K562 (cell line): ENCODE results near the gene HOXA9. TPM values are rescaled to one million over a fixed set of nuclear protein-coding genes. Genes with fewer than 3 reads are reported as not detected.

ENCODE experiments used
- ATAC-seq: fragments of 200-7000 bp; cut with Tn5 transposase; 3 replicates; pipeline ENCODE4 v1.9.1; 2020; ENCODE audit warnings: moderate library complexity
- BruUV-seq: library from RNA; stranded (reverse); fragments of 400-500 nt; replicated peaks from 2 replicates; lab custom pipeline; 2021; lab: Mats Ljungman, UMichigan
- CTCF ChIA-PET: fragments of 300-600 bp; formaldehyde crosslinking; extraction: SDS; loops from one replicate; lab custom pipeline; 2021; ENCODE audit warnings: low intra/inter-chr PET ratio; lab: Yijun Ruan, JAX
- POLR2A ChIA-PET: fragments of 300-600, 350-650 bp; sonication (Branson Sonifier 250); formaldehyde crosslinking; extraction: SDS; loops from one replicate; lab custom pipeline; 2021; ENCODE audit warnings: antibody characterized with exemption, inconsistent platforms; lab: Yijun Ruan, JAX
- DNase-seq, 4 experiments: peaks; one replicate each; pipeline versions ENCODE4 v3.0.0 to v3.0.0-alpha.2; 2011 to 2018; ENCODE audit warnings: low spot score in 3 of 4, mixed read lengths in 3 of 4; ENCODE audit errors: extremely low read depth in 1 of 4
- FAIRE-seq: peaks from 2 replicates; lab custom pipeline; 2011; peaks lifted over from hg19 to GRCh38; lab: Jason Lieb, UNC
- H2AFZ ChIP-seq: 2 replicates; pipeline ENCODE4 v1.6.0; 2011; ENCODE audit warnings: low read depth, low read length, control low read depth, inconsistent platforms
- H3K27ac ChIP-seq: fragments of 200-600 bp; 3 replicates; pipeline ENCODE4 v1.8.0; 2011; ENCODE audit warnings: low read depth, mild to moderate bottlenecking, control low read depth, inconsistent platforms, low read length, moderate library complexity, mixed read lengths; ENCODE audit errors: extremely low read depth
- H3K27me3 ChIP-seq, 2 experiments: fragments of 300-600 bp in 1 of 2; 2 replicates in 1 of 2; 3 replicates in 1 of 2; pipeline versions ENCODE4 v1.6.0 to v1.8.0; 2011; ENCODE audit warnings: inconsistent platforms in 2 of 2, low read length in 2 of 2, mild to moderate bottlenecking in 1 of 2, mixed read lengths in 1 of 2, moderate library complexity in 1 of 2; ENCODE audit not compliant: control insufficient read depth in 2 of 2, insufficient read depth in 2 of 2
- H3K36me3 ChIP-seq: fragments of 300-600 bp; 3 replicates; pipeline ENCODE4 v1.8.0; 2011; ENCODE audit warnings: mild to moderate bottlenecking, low read length, inconsistent platforms; ENCODE audit not compliant: control insufficient read depth, insufficient read depth
- H3K4me1 ChIP-seq, 2 experiments: fragments of 200-600 bp in 1 of 2; replicated peaks in 1 of 2; 2 replicates in 1 of 2; 3 replicates in 1 of 2; pipeline versions ENCODE4 v1.5.1 to v1.8.0; 2011; ENCODE audit warnings: inconsistent platforms in 2 of 2, low read length in 2 of 2, mild to moderate bottlenecking in 1 of 2, mixed read lengths in 1 of 2, moderate library complexity in 1 of 2; ENCODE audit not compliant: control insufficient read depth in 2 of 2, insufficient read depth in 2 of 2
- H3K4me2 ChIP-seq: 2 replicates; pipeline ENCODE4 v1.6.1; 2011; ENCODE audit warnings: low read length, control low read depth, inconsistent platforms, mixed read lengths; ENCODE audit not compliant: insufficient read depth
- H3K4me3 ChIP-seq: fragments of 200-600 bp; sonication (generic), shearing (Covaris generic); 2 replicates; pipeline ENCODE4 v1.5.1; 2016; ENCODE audit warnings: control low read depth, inconsistent platforms
- H3K79me2 ChIP-seq: fragments of 200-600 bp; 3 replicates; pipeline ENCODE4 v1.8.0; 2011; ENCODE audit warnings: low read length, inconsistent platforms; ENCODE audit not compliant: control insufficient read depth, insufficient read depth
- H3K9ac ChIP-seq, 2 experiments: 2 replicates each; pipeline versions ENCODE4 v1.6.0 to v1.6.1; 2011; ENCODE audit warnings: low read depth in 2 of 2, low read length in 2 of 2, control low read depth in 1 of 2, inconsistent platforms in 1 of 2, mild to moderate bottlenecking in 1 of 2, mixed read lengths in 1 of 2; ENCODE audit not compliant: insufficient read depth in 1 of 2
- H3K9me1 ChIP-seq: one replicate; pipeline ENCODE4 v1.6.0; 2011; ENCODE audit warnings: inconsistent platforms, mild to moderate bottlenecking, low read length, moderate library complexity; ENCODE audit not compliant: control insufficient read depth, insufficient read depth
- H3K9me3 ChIP-seq: replicated peaks from 2 replicates; pipeline ENCODE4 v1.5.1; 2011; ENCODE audit warnings: low read depth, low read length, inconsistent platforms; ENCODE audit not compliant: control insufficient read depth, insufficient read depth
- H4K20me1 ChIP-seq: replicated peaks from 2 replicates; pipeline ENCODE4 v1.6.1; 2011; ENCODE audit warnings: low read length, inconsistent platforms, mixed read lengths; ENCODE audit not compliant: control insufficient read depth, insufficient read depth
- DLX4 ChIP-seq: fragments of 250-450 bp; sonication (Bioruptor Pico); IDR thresholded peaks from 2 replicates; pipeline ENCODE4 v1.6.1; 2021; ENCODE audit warnings: mild to moderate bottlenecking
- MEF2D ChIP-seq: conservative IDR thresholded peaks from 2 replicates; pipeline ENCODE4 v1.6.1; 2016; ENCODE audit warnings: low read depth, missing genetic modification characterization, missing compliant biosample characterization
- NKRF ChIP-seq: fragments of 450-650 bp; IDR thresholded peaks from 2 replicates; pipeline ENCODE4 v1.6.1; 2016; ENCODE audit warnings: borderline replicate concordance
- SAP30 ChIP-seq: fragments of 200-600 bp; sonication (generic); IDR thresholded peaks from 2 replicates; pipeline ENCODE4 v1.6.1; 2012; ENCODE audit warnings: borderline replicate concordance, low read depth, mild to moderate bottlenecking, moderate library complexity, low read length, control low read depth, inconsistent platforms; ENCODE audit not compliant: insufficient read depth, poor library complexity, severe bottlenecking
- ZBTB11 ChIP-seq, 3 experiments: fragments of 200-800 bp in 1 of 3; fragments of 250-450 bp in 1 of 3; fragments of 450-650 bp in 1 of 3; sonication (Bioruptor Pico) in 1 of 3; sonication (Bioruptor generic) in 1 of 3; formaldehyde crosslinking in 1 of 3; IDR thresholded peaks; 2 replicates each; pipeline versions ENCODE4 v1.6.1 to v1.8.0; 2016 to 2022; ENCODE audit warnings: mild to moderate bottlenecking in 2 of 3, missing genetic modification characterization in 2 of 3, missing compliant biosample characterization in 1 of 3, moderate library complexity in 1 of 3
- ZBTB34 ChIP-seq: fragments of 250-450 bp; sonication (Bioruptor Pico); IDR thresholded peaks from 2 replicates; pipeline ENCODE4 v1.8.0; 2021; ENCODE audit warnings: mild to moderate bottlenecking, moderate library complexity
- ZNF184 ChIP-seq: sonication (generic); formaldehyde crosslinking; IDR thresholded peaks from 2 replicates; pipeline ENCODE4 v1.5.0; 2020; ENCODE audit warnings: missing genetic modification reagents
- ZNF668 ChIP-seq: fragments of 250-450 bp; sonication (Bioruptor Pico); IDR thresholded peaks from 2 replicates; pipeline ENCODE4 v1.8.0; 2022; ENCODE audit warnings: mild to moderate bottlenecking, inconsistent platforms
- WGBS: fragments of 100-300 bp; shearing (Covaris generic); methylation state at CpG from one replicate; pipeline ENCODE4 v1.1.6; 2016; ENCODE audit warnings: low coverage, mixed read lengths; ENCODE audit not compliant: insufficient coverage; ENCODE audit errors: missing lambda C conversion rate; 5-methylcytosine and 5-hydroxymethylcytosine counted together
- in situ Hi-C: fragments of 300-500 bp; cut with MboI; formaldehyde crosslinking; loops from 4 replicates; pipeline ENCODE4 v1.15.0; 2018; ENCODE audit warnings: inconsistent platforms, mixed read lengths
- intact Hi-C: fragments of 100-400 bp; cut with micrococcal nuclease; formaldehyde crosslinking; loops from 2 replicates; pipeline ENCODE4 v1.14.2; 2022
- polyA plus RNA-seq, 8 experiments: library from polyadenylated mRNA; depleted of rRNA in 4 of 8; stranded (reverse) in 5 of 8; unstranded in 3 of 8; fragments of >200 nt; fragmentation: Nextera tagmentation in 2 of 8; fragmentation: Illumina TruSeq in 1 of 8; extraction: Ambion mirVana in 2 of 8; extraction: Trizol in 1 of 8; gene quantifications; 2 replicates each; pipeline versions ENCODE4 v1.2.1 to v1.2.3, GENCODE V29; 2011 to 2014; ENCODE audit warnings: inconsistent platforms in 1 of 8, missing spikeins in 1 of 8
- total RNA-seq, 7 experiments: library from RNA; depleted of rRNA in 6 of 7; stranded (reverse); fragments of >200 nt in 6 of 7; fragmentation: Illumina TruSeq in 2 of 7; extraction: Trizol in 2 of 7; gene quantifications; 2 replicates each; pipeline versions ENCODE4 v1.2.1 to v1.2.3, GENCODE V29; 2011 to 2021; ENCODE audit warnings: low replicate concordance in 1 of 7

HOXA9 gene
- total and polyA plus RNA-seq, 9 of the 15 experiments (the other 6 are each of a cell fraction or from before 2014, with no cell fraction given) = not detected

GRCh38 chr7:27124902-27125689 is 40.2 kb downstream of the HOXA9 start:
- Histone ChIP-seq H2AFZ (no peak overlapping the region), H3K4me3 (no peak overlapping the region), H3K4me1 (no peaks in the 10 kb centered on the region), H3K9me1 (no peaks in the 10 kb centered on the region), H3K79me2 (no peaks in the 10 kb centered on the region), H3K36me3 (no peaks in the 10 kb centered on the region), H3K4me2 (no peak overlapping the region), H4K20me1 (no peaks in the 10 kb centered on the region; the same call in none of the 2 replicates), H3K27me3 (peaks cover 24 to 61% of the 10 kb centered on the region in 2 experiments; a peak in 4 of 5 replicates), H3K9me3 (no peaks in the 10 kb centered on the region), H3K9ac (no peak overlapping the region), H3K27ac (no peak overlapping the region)
- POLR2A ChIA-PET = no interaction called here
- DNase-seq = no peak
- 2% methylated on average over 8 of the region's 8 CpGs for WGBS
- intact Hi-C loops (no loop called here), in situ Hi-C loops (loop anchor here (5.0 kb wide), 1 partner anchor 48 kb away; no protein-coding TSS in a partner anchor)
- TF ChIP-seq ZBTB11 (CRISPR knock-in tag; IDR thresholded peaks at IDR 0.05) (no peak), DLX4 (CRISPR knock-in tag) (no peak), ZNF184 (no peak), ZNF668 (CRISPR knock-in tag) (no peak), SAP30 (no peak), ZBTB34 (CRISPR knock-in tag) (no peak), NKRF (no peak), MEF2D (tag) (no peak)
- no TSS peak for BruUV-seq
- no peak for ATAC-seq
- FAIRE-seq = no peak
- CTCF ChIA-PET = no interaction called here
